PC-9 (cell line): ENCODE results near the gene FREM2.

Experiments
- CTCF ChIP-seq: fragments of 200-600 bp; sonication (generic); conservative IDR thresholded peaks from 2 replicates; pipeline ENCODE4 v1.6.1; 2017; ENCODE audit warnings: mixed run types, antibody characterized with exemption, mild to moderate bottlenecking, moderate library complexity
- EZH2 ChIP-seq: fragments of 200-600 bp; sonication (generic); IDR thresholded peaks from 2 replicates; pipeline ENCODE4 v1.8.0; 2017; ENCODE audit warnings: antibody characterized with exemption, low read depth

- TF ChIP-seq CTCF, result no peak
- TF ChIP-seq EZH2, result no peak
These were observed 227.2 kb downstream of the FREM2 start for GRCh38 chr13:38914070-38914469.
